HFFc6 (cell line): ENCODE results near the gene TNFRSF19. TPM values are rescaled to one million over a fixed set of nuclear protein-coding genes. Genes with fewer than 3 reads are reported as not detected.
"Not testable (repeated sequence)": the region's sequence is repeated elsewhere in the genome, so short reads cannot be mapped to it uniquely, and the experiment has no call there.

Experiments
- DNase-seq: peaks from one replicate; pipeline ENCODE4 v3.0.0-alpha.2; 2018
- H3K27ac Mint-ChIP-seq: 2 replicates; pipeline ENCODE4 v1.8.0; 2020; ENCODE audit warnings: mild to moderate bottlenecking, mixed read lengths
- H3K27me3 Mint-ChIP-seq: 2 replicates; pipeline ENCODE4 v1.8.0; 2021; ENCODE audit warnings: mild to moderate bottlenecking, moderate library complexity, mixed read lengths; ENCODE audit not compliant: insufficient read depth
- H3K36me3 Mint-ChIP-seq: 2 replicates; pipeline ENCODE4 v1.8.0; 2021; ENCODE audit warnings: low read depth, mixed read lengths
- H3K4me1 Mint-ChIP-seq: 2 replicates; pipeline ENCODE4 v1.8.0; 2020; ENCODE audit warnings: low read depth, mixed read lengths
- H3K4me3 Mint-ChIP-seq: 2 replicates; pipeline ENCODE4 v1.8.0; 2020; ENCODE audit warnings: mild to moderate bottlenecking, moderate library complexity, mixed read lengths
- H3K9me3 Mint-ChIP-seq: 2 replicates; pipeline ENCODE4 v1.8.0; 2020; ENCODE audit warnings: mild to moderate bottlenecking, mixed read lengths
- long read RNA-seq: library from polyadenylated mRNA; unstranded; transcript quantifications from one replicate; pipeline ENCODE4 v2.0.0, GENCODE V29; 2019
- total RNA-seq, 6 experiments: library from RNA; stranded (reverse); fragmentation: NEBNext Ultra II Directional; extraction: Animal tissue kit (Norgen Biotek cat#: 25700); gene quantifications; 2 replicates in 1 of 6; 3 replicates in 5 of 6; pipeline ENCODE4 v1.2.3, GENCODE V29; 2021
- TF ChIP-seq, protein P1 (sequence below): fragments of 200-600 bp; sonication (generic); IDR thresholded peaks from 2 replicates; pipeline ENCODE4 v1.5.0; 2021; ENCODE audit warnings: antibody characterized with exemption, mild to moderate bottlenecking

The TNFRSF19 gene, protein sequence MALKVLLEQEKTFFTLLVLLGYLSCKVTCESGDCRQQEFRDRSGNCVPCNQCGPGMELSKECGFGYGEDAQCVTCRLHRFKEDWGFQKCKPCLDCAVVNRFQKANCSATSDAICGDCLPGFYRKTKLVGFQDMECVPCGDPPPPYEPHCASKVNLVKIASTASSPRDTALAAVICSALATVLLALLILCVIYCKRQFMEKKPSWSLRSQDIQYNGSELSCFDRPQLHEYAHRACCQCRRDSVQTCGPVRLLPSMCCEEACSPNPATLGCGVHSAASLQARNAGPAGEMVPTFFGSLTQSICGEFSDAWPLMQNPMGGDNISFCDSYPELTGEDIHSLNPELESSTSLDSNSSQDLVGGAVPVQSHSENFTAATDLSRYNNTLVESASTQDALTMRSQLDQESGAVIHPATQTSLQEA
- 10 to 100 TPM in 1 of 6 experiments, 1 to 10 TPM in 5; 5.9 to 10.1 (median 8.7) TPM for total RNA-seq
- long read RNA-seq, full-length matches to known transcripts: 4 of 4 reads
- long read RNA-seq, partial matches to known transcripts: 0 of 4 reads
- long read RNA-seq, other reads (novel, unspliced or antisense): 0 of 4 reads

DNA sequence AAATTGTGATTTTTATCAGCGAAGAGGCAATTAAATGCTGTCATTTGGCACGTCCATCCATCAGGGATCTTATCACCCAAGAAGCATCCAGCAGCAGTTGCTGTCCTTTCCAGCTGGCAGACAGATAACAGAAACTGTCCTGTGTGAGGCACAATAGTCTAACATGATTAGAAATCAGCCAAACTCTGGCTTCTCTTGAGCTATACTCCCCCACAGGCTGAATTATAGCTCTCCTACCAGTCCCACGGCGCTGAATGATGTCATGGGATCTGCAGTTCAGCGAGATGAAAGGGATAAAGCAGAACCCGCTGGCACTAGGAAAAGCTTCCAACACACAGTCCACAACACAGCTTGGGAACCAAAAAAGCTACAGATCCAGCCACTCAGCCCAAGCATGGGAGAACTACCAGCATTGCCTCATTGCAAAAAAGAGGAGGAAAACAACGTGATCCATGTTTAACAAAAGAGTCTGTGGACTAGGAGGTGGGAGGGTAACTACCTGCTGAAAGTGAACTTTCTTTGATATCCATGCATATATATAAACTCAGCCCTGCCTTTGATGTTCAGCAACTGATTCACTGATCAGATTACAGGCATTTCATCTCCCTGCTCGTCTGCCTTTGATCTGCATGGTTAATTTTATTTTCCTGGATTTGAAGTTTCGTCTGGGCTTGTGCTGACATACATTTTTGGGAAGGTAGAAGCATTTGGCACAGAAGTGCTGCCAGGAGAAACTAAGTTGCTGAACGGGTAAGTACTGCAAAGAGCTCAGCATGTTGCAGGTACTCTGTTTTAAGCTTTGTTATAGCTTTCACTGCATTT, at the start of gene TNFRSF19:
Gene TNFRSF19, plus strand, starts transcription at position 314 of the 822 bp plus-strand sequence. CDS start 19,772 bp downstream, outside the sequence.
- DNase-seq: peak; percentile 84

DNA sequence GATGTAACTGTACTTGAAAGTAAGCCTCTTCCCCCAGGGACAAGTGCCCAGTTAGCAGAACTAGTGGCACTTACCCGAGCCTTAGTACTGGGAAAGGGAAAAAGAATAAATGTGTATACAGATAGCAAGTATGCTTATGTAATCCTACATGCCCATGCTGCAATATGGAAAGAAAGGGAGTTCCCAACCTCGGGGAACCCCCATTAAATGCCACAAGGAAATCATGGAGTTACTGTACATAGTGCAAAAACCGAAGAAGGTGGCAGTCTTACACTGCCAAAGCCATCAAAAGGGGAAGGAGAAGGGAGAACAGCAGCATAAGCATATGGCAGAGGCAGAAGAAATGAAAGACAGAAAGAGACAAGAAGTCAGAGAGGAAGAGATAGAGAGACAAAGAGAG, 40.3 kb upstream of the TNFRSF19 start:
- H3K36me3 Mint-ChIP-seq, H3K27me3 Mint-ChIP-seq, H3K27ac Mint-ChIP-seq, H3K9me3 Mint-ChIP-seq, H3K4me3 Mint-ChIP-seq, DNase-seq, H3K4me1 Mint-ChIP-seq: not testable (repeated sequence)

More for the DNA sequence above, at the start of gene TNFRSF19:
- Mint-ChIP-seq H3K9me3 (no peaks in the 10 kb centered on the region), H3K27ac (peak within 1 kb of the TSS; percentile 80), H3K4me3 (peak within 1 kb of the TSS; percentile 85), H3K27me3 (no peaks in the 10 kb centered on the region; the same call in 1 of the 2 replicates), H3K4me1 (peaks cover 30% of the 10 kb centered on the region), H3K36me3 (no peaks in the 10 kb centered on the region)
- TF ChIP-seq, protein P1, sequence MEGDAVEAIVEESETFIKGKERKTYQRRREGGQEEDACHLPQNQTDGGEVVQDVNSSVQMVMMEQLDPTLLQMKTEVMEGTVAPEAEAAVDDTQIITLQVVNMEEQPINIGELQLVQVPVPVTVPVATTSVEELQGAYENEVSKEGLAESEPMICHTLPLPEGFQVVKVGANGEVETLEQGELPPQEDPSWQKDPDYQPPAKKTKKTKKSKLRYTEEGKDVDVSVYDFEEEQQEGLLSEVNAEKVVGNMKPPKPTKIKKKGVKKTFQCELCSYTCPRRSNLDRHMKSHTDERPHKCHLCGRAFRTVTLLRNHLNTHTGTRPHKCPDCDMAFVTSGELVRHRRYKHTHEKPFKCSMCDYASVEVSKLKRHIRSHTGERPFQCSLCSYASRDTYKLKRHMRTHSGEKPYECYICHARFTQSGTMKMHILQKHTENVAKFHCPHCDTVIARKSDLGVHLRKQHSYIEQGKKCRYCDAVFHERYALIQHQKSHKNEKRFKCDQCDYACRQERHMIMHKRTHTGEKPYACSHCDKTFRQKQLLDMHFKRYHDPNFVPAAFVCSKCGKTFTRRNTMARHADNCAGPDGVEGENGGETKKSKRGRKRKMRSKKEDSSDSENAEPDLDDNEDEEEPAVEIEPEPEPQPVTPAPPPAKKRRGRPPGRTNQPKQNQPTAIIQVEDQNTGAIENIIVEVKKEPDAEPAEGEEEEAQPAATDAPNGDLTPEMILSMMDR: no peak

DNA sequence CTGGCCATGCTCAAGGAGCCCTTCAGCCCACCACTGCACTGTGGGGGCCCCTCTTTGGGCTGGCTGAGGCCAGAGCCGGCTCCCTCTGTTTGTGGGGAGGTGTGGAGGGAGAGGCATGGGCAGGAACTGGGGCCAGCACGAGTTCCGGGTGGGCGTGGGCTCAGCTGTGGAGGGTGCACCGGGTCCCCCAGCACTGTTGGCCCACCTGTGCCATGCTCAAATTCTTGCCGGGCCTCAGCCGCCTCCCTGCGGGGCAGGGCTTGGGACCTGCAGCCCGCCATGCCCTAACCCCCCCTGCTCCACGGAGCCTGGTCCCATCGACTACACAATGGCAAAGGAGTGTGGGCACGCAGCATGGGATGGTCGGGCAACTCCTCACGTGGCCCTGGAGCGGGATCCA, 38.8 kb upstream of the TNFRSF19 start:
- TF ChIP-seq, protein P1: no peak
- Mint-ChIP-seq H3K36me3 (peaks cover 6% of the 10 kb centered on the region), H3K27ac (no peak overlapping the region), H3K4me1 (no peaks in the 10 kb centered on the region), H3K4me3 (no peak overlapping the region), H3K9me3 (peaks cover 7% of the 10 kb centered on the region; the same call in 1 of the 2 replicates), H3K27me3 (peaks cover 5% of the 10 kb centered on the region)
- DNase-seq: no peak

DNA sequence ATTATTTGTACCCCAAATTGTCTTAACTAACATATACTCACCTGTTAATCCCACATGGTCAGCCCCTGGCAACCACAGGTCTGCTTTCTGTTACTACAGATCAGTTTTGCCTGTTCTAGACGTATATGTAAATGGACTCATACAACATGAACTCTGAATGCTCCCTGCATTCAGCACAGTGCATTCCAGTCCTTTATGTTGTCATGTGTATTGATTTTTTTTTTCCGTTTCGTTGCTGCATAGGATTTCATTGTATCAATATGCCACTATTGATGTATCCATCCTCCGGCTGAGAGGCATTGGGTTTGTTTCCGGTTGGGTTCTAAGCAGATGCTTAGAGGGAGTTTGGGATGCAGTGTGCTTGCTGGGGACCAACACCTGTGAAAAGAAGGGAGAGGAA, 36.1 kb upstream of the TNFRSF19 start:
- H3K36me3 Mint-ChIP-seq: peaks cover 6% of the 10 kb centered on the region

DNA sequence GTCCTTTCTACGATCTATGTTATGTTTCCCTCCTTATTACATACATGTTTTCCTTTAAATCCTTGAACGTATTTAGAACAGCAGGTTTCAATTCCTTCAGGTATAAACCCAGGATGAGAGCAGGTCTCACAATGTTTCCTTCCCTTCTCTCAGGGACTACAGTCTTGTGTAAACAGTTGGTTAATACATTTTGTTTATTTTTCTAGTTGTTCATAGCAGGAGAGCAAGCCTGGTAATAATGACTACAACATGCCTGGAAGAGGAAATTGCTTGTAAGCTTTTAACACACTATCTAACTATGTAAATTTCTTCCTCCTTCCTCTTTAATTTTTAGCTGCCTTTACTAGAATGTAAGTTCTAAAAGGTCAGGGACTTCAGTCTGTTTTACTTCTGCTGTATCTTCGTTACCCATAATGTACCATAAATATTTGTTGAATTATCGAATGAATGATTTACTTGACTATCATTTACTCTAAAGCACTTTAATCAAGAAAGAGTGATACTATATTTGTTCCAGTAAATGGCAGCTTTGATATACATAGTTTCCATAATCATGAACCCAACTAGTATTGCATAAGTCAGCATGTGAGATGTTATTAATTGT, 28.9 kb upstream of the TNFRSF19 start:
- DNase-seq: no peak

More for the DNA sequence above, 36.1 kb upstream of the TNFRSF19 start:
- H3K4me3 Mint-ChIP-seq: no peak overlapping the region
- H3K27me3 Mint-ChIP-seq: peaks cover 5% of the 10 kb centered on the region
- H3K27ac Mint-ChIP-seq: no peak overlapping the region
- peaks cover 7% of the 10 kb centered on the region; the same call in 1 of the 2 replicates for H3K9me3 Mint-ChIP-seq
- DNase-seq: no peak
- TF ChIP-seq, protein P1: no peak
- no peaks in the 10 kb centered on the region for H3K4me1 Mint-ChIP-seq

More for the DNA sequence above, 28.9 kb upstream of the TNFRSF19 start:
- H3K27me3 Mint-ChIP-seq: no peaks in the 10 kb centered on the region
- H3K27ac Mint-ChIP-seq: no peak overlapping the region
- no peaks in the 10 kb centered on the region for H3K36me3 Mint-ChIP-seq
- H3K4me1 Mint-ChIP-seq: peaks cover 11% of the 10 kb centered on the region
- no peak overlapping the region for H3K4me3 Mint-ChIP-seq
- TF ChIP-seq, protein P1: no peak
- H3K9me3 Mint-ChIP-seq: no peaks in the 10 kb centered on the region
